Measurements from ENCODE around the gene SUPT6H. TPM values are rescaled to one million over a fixed set of nuclear protein-coding genes. Genes with fewer than 3 reads are reported as not detected.

SUPT6H gene
- total RNA-seq, 1 experiment from 2014 or later = 63.3 TPM

GRCh38 chr17:28724500-28725165, 62.6 kb downstream of the SUPT6H start:
- TF ChIP-seq, protein P1, sequence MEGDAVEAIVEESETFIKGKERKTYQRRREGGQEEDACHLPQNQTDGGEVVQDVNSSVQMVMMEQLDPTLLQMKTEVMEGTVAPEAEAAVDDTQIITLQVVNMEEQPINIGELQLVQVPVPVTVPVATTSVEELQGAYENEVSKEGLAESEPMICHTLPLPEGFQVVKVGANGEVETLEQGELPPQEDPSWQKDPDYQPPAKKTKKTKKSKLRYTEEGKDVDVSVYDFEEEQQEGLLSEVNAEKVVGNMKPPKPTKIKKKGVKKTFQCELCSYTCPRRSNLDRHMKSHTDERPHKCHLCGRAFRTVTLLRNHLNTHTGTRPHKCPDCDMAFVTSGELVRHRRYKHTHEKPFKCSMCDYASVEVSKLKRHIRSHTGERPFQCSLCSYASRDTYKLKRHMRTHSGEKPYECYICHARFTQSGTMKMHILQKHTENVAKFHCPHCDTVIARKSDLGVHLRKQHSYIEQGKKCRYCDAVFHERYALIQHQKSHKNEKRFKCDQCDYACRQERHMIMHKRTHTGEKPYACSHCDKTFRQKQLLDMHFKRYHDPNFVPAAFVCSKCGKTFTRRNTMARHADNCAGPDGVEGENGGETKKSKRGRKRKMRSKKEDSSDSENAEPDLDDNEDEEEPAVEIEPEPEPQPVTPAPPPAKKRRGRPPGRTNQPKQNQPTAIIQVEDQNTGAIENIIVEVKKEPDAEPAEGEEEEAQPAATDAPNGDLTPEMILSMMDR (conservative IDR thresholded peaks at IDR 0.05) = no peak
- no peak for TF ChIP-seq EZH2 (IDR thresholded peaks at IDR 0.05; ENCODE audit: low read depth)
- Histone ChIP-seq H3K27me3 (ENCODE audit: insufficient read depth, low read depth) (no peaks in the 10 kb centered on the region), H4K20me1 (ENCODE audit: insufficient read depth) (peaks cover 44% of the 10 kb centered on the region), H3K4me2 (peak overlapping the region; percentile 97), H3K36me3 (ENCODE audit: low read depth) (peaks cover 36% of the 10 kb centered on the region), H3K9me2 (ENCODE audit: insufficient read depth) (no peaks in the 10 kb centered on the region), H3F3A (ENCODE audit: insufficient read depth, low read depth) (peaks cover 83% of the 10 kb centered on the region), H3K4me3 (peak overlapping the region; percentile 87), H3K9me3 (ENCODE audit: insufficient read depth, low read depth) (no peaks in the 10 kb centered on the region), H3K79me2 (ENCODE audit: low read depth) (peaks cover 60% of the 10 kb centered on the region), H2AFZ (no peak overlapping the region), H3K27ac (peak overlapping the region; percentile 82), H3K4me1 (replicated peaks; ENCODE audit: insufficient read depth) (peaks cover 47% of the 10 kb centered on the region)
- CTCF ChIA-PET = no interaction called here
- intact Hi-C loops (cut with micrococcal nuclease; ENCODE audit: unreplicated experiment) = loop anchor here (1.0 to 10.0 kb wide), 2 partner anchors 225 to 390 kb away; no protein-coding TSS in a partner anchor
- DNase-seq = no peak
- POLR2A ChIA-PET (ENCODE audit: unreplicated experiment) = interaction anchor here (0.7 to 1.3 kb wide), 2 partner anchors 22 to 227 kb away, joined by 3 to 4 read pairs; no protein-coding TSS in a partner anchor
- no TSS peak for BruUV-seq (replicated peaks)

GRCh38 chr17:28725166-28725659, 63.2 kb downstream of the SUPT6H start:
- BruUV-seq (replicated peaks) = TSS peak; percentile 33
- POLR2A ChIA-PET (ENCODE audit: unreplicated experiment) = interaction anchor here (0.6 to 1.7 kb wide), 4 partner anchors 22 to 227 kb away, joined by 3 to 34 read pairs (median 4); no protein-coding TSS in a partner anchor
- CTCF ChIA-PET = interaction anchor here (2.8 kb wide), 1 partner anchor 21 kb away, joined by 47 read pairs; no protein-coding TSS in a partner anchor

DNA sequence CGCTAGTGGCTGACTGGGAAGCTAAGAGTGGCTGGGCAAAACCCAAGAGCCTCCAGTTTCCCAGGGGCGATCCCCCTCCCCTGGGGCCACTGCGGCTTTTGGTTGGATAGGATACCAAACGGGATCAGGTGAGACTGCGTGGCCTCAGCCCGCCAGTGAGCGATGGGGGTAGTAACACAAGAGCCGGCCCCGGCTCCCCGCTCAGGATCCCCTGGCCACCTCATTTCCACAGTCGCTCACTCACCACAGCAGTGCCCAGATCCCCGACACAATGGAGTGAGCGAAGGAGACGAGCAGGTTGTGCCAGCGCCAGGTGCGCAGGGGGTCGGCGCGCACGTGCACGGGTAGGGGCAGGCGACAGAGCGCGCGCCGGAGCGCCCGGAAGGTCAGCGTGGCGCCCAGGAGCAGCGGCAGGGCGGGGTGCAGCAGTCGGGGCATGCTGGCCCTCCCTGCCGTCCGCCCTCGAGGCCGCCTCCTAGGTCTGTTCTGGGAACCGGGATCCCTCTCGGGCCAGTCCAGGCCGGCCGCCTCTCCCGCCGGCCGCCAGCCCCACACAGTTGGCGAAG, 63.7 kb downstream of the SUPT6H start:
- peaks cover 51% of the 10 kb centered on the region for H3K4me1 ChIP-seq (replicated peaks; ENCODE audit: insufficient read depth)
- H3K79me2 ChIP-seq (ENCODE audit: low read depth) = peaks cover 53% of the 10 kb centered on the region
- BruUV-seq (replicated peaks) = no TSS peak
- peaks cover 43% of the 10 kb centered on the region for H4K20me1 ChIP-seq (ENCODE audit: insufficient read depth)
- CTCF ChIA-PET = interaction anchor here (0.6 to 3.5 kb wide), 10 partner anchors 10 to 226 kb away, joined by 3 to 60 read pairs (median 6); partner anchors contain the start of genes BLTP2 and TRAF4
- peak overlapping the region; percentile 87 for H3K4me3 ChIP-seq
- H3K27ac ChIP-seq = peak overlapping the region; percentile 82
- intact Hi-C loops (cut with micrococcal nuclease; ENCODE audit: unreplicated experiment) = loop anchor here (10.0 kb wide), 1 partner anchor 389 kb away; no protein-coding TSS in a partner anchor
- peak overlapping the region; percentile 97 for H3K4me2 ChIP-seq
- peaks cover 80% of the 10 kb centered on the region for H3F3A ChIP-seq (ENCODE audit: insufficient read depth, low read depth)
- no peak for TF ChIP-seq EZH2 (IDR thresholded peaks at IDR 0.05; ENCODE audit: low read depth)
- TF ChIP-seq, protein P1 (conservative IDR thresholded peaks at IDR 0.05) = no peak
- peak in 1 of 2 experiments; percentile 69 for DNase-seq
- no peaks in the 10 kb centered on the region for H3K9me2 ChIP-seq (ENCODE audit: insufficient read depth)
- H2AFZ ChIP-seq = peak overlapping the region; percentile 65; the same call in 1 of the 2 replicates
- no peaks in the 10 kb centered on the region for H3K27me3 ChIP-seq (ENCODE audit: insufficient read depth, low read depth)
- no peaks in the 10 kb centered on the region for H3K9me3 ChIP-seq (ENCODE audit: insufficient read depth, low read depth)
- POLR2A ChIA-PET (ENCODE audit: unreplicated experiment) = interaction anchor here (0.6 to 3.5 kb wide), 5 partner anchors 15 to 29 kb away, joined by 3 to 75 read pairs (median 7); partner anchors contain the start of genes PROCA1 and TRAF4
- peaks cover 30% of the 10 kb centered on the region for H3K36me3 ChIP-seq (ENCODE audit: low read depth)

More at GRCh38 chr17:28725166-28725659, 63.2 kb downstream of the SUPT6H start:
- peak overlapping the region; percentile 82 for H3K27ac ChIP-seq
- no peaks in the 10 kb centered on the region for H3K9me3 ChIP-seq (ENCODE audit: insufficient read depth, low read depth)
- H3K27me3 ChIP-seq (ENCODE audit: insufficient read depth, low read depth) = no peaks in the 10 kb centered on the region
- H4K20me1 ChIP-seq (ENCODE audit: insufficient read depth) = peaks cover 44% of the 10 kb centered on the region
- H3K9me2 ChIP-seq (ENCODE audit: insufficient read depth) = no peaks in the 10 kb centered on the region
- H3F3A ChIP-seq (ENCODE audit: insufficient read depth, low read depth) = peaks cover 85% of the 10 kb centered on the region
- H3K4me3 ChIP-seq = peak overlapping the region; percentile 87
- H3K36me3 ChIP-seq (ENCODE audit: low read depth) = peaks cover 35% of the 10 kb centered on the region
- peak; percentile 39 to 66 for DNase-seq
- intact Hi-C loops (cut with micrococcal nuclease; ENCODE audit: unreplicated experiment) = loop anchor here (10.0 kb wide), 1 partner anchor 390 kb away; no protein-coding TSS in a partner anchor
- H3K4me2 ChIP-seq = peak overlapping the region; percentile 97
- H2AFZ ChIP-seq = 0 out of 2 replicates have a peak overlapping the region, but pooled peaks have one; percentile 65
- peaks cover 51% of the 10 kb centered on the region for H3K4me1 ChIP-seq (replicated peaks; ENCODE audit: insufficient read depth)
- peaks cover 59% of the 10 kb centered on the region for H3K79me2 ChIP-seq (ENCODE audit: low read depth)
- TF ChIP-seq EZH2 (IDR thresholded peaks at IDR 0.05; ENCODE audit: low read depth) = no peak
- TF ChIP-seq, protein P1 (conservative IDR thresholded peaks at IDR 0.05) = no peak; the same call in 1 of the 2 replicates
